GM12878 (cell line): ENCODE measurements around the gene UFSP2. TPM values are rescaled to one million over a fixed set of nuclear protein-coding genes. Genes with fewer than 3 reads are reported as not detected.
A peak's percentile ranks its signal among the peaks of the same experiment; 100 is the strongest.

Experiments used
- BCL11A ChIP-seq: IDR thresholded peaks from 2 replicates; pipeline ENCODE4 v1.6.1; 2011; ENCODE audit warnings: low read depth, low read length
- CHD1 ChIP-seq: IDR thresholded peaks from 2 replicates; pipeline ENCODE4 v1.6.1; 2012; ENCODE audit warnings: low read depth, low read length, improper control_type of control experiment
- CHD2 ChIP-seq: IDR thresholded peaks from 2 replicates; pipeline ENCODE4 v1.6.1; 2011; ENCODE audit warnings: low read depth, low read length, improper control_type of control experiment, borderline replicate concordance
- EGR1 ChIP-seq, 2 experiments: IDR thresholded peaks; 1 replicate in 1 of 2; 2 replicates in 1 of 2; pipeline ENCODE4 v1.6.1; 2011 to 2012; ENCODE audit warnings: low read depth in 2 of 2, low read length in 2 of 2, borderline replicate concordance in 1 of 2, mild to moderate bottlenecking in 1 of 2, moderate library complexity in 1 of 2
- EZH2 ChIP-seq: IDR thresholded peaks from 2 replicates; pipeline ENCODE4 v1.6.1; 2012; ENCODE audit warnings: low read depth, mild to moderate bottlenecking, control low read depth, inconsistent platforms, low read length, borderline replicate concordance; ENCODE audit not compliant: control insufficient read depth
- GATAD2B ChIP-seq: fragments of 450-650 bp; conservative IDR thresholded peaks from 2 replicates; pipeline ENCODE4 v1.6.1; 2017; ENCODE audit warnings: low read depth, mild to moderate bottlenecking, moderate library complexity
- IKZF1 ChIP-seq: fragments of 450-650 bp; conservative IDR thresholded peaks from 2 replicates; pipeline ENCODE4 v1.6.1; 2017; ENCODE audit warnings: antibody characterized with exemption, mild to moderate bottlenecking
- NFYA ChIP-seq: IDR thresholded peaks from 2 replicates; pipeline ENCODE4 v1.6.1; 2011; ENCODE audit warnings: low read depth, mild to moderate bottlenecking, low read length, improper control_type of control experiment, borderline replicate concordance
- NRF1 ChIP-seq: conservative IDR thresholded peaks from 2 replicates; pipeline ENCODE4 v1.6.1; 2011; ENCODE audit warnings: mild to moderate bottlenecking, low read depth, low read length, improper control_type of control experiment
- POU2F2 ChIP-seq: IDR thresholded peaks from 3 replicates; pipeline ENCODE4 v1.6.1; 2011; ENCODE audit warnings: low read depth, mild to moderate bottlenecking, low read length, borderline replicate concordance
- STAT3 ChIP-seq: IDR thresholded peaks from 2 replicates; pipeline ENCODE4 v1.6.1; 2011; ENCODE audit warnings: low read depth, low read length, improper control_type of control experiment
- TCF12 ChIP-seq: IDR thresholded peaks from 2 replicates; pipeline ENCODE4 v1.6.1; 2011; ENCODE audit warnings: low read depth, mild to moderate bottlenecking, low read length
- polyA plus RNA-seq, 11 experiments: library from polyadenylated mRNA; depleted of rRNA in 4 of 11; unstranded in 6 of 11; stranded (reverse) in 5 of 11; fragments of >200 nt; fragmentation: Nextera tagmentation in 4 of 11; fragmentation: Illumina TruSeq in 1 of 11; extraction: Ambion mirVana in 4 of 11; extraction: Trizol in 1 of 11; gene quantifications; 1 replicate in 1 of 11; 2 replicates in 10 of 11; pipeline versions ENCODE4 v1.2.1 to v1.2.3, GENCODE V29; 2011 to 2016; ENCODE audit warnings: inconsistent platforms in 2 of 11, missing spikeins in 2 of 11, low read depth in 1 of 11
- total RNA-seq, 4 experiments: library from RNA; depleted of rRNA in 3 of 4; stranded (reverse); fragments of >200 nt in 3 of 4; fragmentation: Illumina TruSeq in 1 of 4; extraction: Trizol in 1 of 4; gene quantifications; 2 replicates each; pipeline versions ENCODE4 v1.2.1 to v1.2.3, GENCODE V29; 2013 to 2021
- TF ChIP-seq, protein P1 (sequence below): fragments of 450-650 bp; formaldehyde crosslinking; IDR thresholded peaks from 2 replicates; pipeline ENCODE4 v1.4.0; 2020; ENCODE audit warnings: mild to moderate bottlenecking, moderate library complexity
- TF ChIP-seq, protein P2 (sequence below): IDR thresholded peaks from 2 replicates; pipeline ENCODE4 v1.6.1; 2012; ENCODE audit warnings: low read depth, low read length, improper control_type of control experiment
- TF ChIP-seq, protein P3 (sequence below): fragments of 450-650 bp; IDR thresholded peaks from 2 replicates; pipeline ENCODE4 v1.6.1; 2017; ENCODE audit warnings: mild to moderate bottlenecking, moderate library complexity
- TF ChIP-seq, protein P4 (sequence below): fragments of 450-650 bp; conservative IDR thresholded peaks from 2 replicates; pipeline ENCODE4 v1.6.1; 2017; ENCODE audit warnings: mild to moderate bottlenecking, moderate library complexity
- TF ChIP-seq, protein P5 (sequence below): fragments of 150-350 bp; IDR thresholded peaks from 2 replicates; pipeline ENCODE4 v1.6.1; 2014; ENCODE audit warnings: mild to moderate bottlenecking, low read depth, low read length

UFSP2 gene
- total and polyA plus RNA-seq, 10 of the 15 experiments (the other 5 are each of a cell fraction or from before 2014, with no cell fraction given): 25.4 to 53.1 (median 37.7) TPM

DNA sequence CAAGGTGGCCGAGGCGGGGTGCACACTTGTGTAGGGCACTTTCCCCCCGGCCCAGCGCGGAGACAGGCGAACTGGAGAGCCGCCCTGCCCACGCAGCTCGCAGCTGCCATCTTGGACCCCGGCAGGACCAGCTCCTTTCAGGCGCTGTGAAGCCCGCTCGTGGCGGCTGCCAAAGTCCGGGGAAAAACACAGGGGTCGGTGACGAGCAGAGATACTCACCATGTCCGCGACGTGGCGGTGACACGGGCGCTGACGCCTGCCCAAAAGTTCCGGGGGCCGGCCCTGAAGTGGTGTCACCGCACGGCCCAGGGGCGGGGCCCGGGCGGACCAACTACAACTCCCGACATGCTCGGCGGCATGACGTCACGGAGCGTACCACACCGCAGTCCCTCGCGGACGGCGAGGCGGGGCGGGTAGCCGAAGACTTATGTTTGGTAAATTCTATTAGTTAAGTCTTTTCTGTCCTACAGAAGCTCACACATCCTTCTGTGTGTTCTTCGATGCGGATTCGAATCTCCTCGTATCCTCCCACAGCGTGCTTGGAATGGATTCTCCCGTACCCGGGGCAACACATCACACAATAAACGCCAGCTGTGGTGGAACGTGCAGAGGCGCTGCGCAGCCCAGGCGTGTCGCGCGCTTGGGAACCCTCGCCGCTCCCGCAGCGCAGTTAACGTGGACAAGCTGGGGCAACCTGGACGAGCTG is at the start of gene UFSP2 (continued):
- TF ChIP-seq, protein P1, sequence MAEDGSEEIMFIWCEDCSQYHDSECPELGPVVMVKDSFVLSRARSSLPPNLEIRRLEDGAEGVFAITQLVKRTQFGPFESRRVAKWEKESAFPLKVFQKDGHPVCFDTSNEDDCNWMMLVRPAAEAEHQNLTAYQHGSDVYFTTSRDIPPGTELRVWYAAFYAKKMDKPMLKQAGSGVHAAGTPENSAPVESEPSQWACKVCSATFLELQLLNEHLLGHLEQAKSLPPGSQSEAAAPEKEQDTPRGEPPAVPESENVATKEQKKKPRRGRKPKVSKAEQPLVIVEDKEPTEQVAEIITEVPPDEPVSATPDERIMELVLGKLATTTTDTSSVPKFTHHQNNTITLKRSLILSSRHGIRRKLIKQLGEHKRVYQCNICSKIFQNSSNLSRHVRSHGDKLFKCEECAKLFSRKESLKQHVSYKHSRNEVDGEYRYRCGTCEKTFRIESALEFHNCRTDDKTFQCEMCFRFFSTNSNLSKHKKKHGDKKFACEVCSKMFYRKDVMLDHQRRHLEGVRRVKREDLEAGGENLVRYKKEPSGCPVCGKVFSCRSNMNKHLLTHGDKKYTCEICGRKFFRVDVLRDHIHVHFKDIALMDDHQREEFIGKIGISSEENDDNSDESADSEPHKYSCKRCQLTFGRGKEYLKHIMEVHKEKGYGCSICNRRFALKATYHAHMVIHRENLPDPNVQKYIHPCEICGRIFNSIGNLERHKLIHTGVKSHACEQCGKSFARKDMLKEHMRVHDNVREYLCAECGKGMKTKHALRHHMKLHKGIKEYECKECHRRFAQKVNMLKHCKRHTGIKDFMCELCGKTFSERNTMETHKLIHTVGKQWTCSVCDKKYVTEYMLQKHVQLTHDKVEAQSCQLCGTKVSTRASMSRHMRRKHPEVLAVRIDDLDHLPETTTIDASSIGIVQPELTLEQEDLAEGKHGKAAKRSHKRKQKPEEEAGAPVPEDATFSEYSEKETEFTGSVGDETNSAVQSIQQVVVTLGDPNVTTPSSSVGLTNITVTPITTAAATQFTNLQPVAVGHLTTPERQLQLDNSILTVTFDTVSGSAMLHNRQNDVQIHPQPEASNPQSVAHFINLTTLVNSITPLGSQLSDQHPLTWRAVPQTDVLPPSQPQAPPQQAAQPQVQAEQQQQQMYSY: no peak
- TF ChIP-seq, protein P2, sequence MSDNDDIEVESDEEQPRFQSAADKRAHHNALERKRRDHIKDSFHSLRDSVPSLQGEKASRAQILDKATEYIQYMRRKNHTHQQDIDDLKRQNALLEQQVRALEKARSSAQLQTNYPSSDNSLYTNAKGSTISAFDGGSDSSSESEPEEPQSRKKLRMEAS: peak; percentile 94
- TF ChIP-seq, protein P3, sequence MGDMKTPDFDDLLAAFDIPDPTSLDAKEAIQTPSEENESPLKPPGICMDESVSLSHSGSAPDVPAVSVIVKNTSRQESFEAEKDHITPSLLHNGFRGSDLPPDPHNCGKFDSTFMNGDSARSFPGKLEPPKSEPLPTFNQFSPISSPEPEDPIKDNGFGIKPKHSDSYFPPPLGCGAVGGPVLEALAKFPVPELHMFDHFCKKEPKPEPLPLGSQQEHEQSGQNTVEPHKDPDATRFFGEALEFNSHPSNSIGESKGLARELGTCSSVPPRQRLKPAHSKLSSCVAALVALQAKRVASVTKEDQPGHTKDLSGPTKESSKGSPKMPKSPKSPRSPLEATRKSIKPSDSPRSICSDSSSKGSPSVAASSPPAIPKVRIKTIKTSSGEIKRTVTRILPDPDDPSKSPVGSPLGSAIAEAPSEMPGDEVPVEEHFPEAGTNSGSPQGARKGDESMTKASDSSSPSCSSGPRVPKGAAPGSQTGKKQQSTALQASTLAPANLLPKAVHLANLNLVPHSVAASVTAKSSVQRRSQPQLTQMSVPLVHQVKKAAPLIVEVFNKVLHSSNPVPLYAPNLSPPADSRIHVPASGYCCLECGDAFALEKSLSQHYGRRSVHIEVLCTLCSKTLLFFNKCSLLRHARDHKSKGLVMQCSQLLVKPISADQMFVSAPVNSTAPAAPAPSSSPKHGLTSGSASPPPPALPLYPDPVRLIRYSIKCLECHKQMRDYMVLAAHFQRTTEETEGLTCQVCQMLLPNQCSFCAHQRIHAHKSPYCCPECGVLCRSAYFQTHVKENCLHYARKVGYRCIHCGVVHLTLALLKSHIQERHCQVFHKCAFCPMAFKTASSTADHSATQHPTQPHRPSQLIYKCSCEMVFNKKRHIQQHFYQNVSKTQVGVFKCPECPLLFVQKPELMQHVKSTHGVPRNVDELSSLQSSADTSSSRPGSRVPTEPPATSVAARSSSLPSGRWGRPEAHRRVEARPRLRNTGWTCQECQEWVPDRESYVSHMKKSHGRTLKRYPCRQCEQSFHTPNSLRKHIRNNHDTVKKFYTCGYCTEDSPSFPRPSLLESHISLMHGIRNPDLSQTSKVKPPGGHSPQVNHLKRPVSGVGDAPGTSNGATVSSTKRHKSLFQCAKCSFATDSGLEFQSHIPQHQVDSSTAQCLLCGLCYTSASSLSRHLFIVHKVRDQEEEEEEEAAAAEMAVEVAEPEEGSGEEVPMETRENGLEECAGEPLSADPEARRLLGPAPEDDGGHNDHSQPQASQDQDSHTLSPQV: no peak
- TF ChIP-seq, protein P4, sequence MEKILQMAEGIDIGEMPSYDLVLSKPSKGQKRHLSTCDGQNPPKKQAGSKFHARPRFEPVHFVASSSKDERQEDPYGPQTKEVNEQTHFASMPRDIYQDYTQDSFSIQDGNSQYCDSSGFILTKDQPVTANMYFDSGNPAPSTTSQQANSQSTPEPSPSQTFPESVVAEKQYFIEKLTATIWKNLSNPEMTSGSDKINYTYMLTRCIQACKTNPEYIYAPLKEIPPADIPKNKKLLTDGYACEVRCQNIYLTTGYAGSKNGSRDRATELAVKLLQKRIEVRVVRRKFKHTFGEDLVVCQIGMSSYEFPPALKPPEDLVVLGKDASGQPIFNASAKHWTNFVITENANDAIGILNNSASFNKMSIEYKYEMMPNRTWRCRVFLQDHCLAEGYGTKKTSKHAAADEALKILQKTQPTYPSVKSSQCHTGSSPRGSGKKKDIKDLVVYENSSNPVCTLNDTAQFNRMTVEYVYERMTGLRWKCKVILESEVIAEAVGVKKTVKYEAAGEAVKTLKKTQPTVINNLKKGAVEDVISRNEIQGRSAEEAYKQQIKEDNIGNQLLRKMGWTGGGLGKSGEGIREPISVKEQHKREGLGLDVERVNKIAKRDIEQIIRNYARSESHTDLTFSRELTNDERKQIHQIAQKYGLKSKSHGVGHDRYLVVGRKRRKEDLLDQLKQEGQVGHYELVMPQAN: peak; percentile 97
- peak; percentile 98 for TF ChIP-seq IKZF1
- peak; percentile 99 for TF ChIP-seq CHD1
- peak; percentile 44; the same call in 1 of the 3 replicates for TF ChIP-seq POU2F2
- TF ChIP-seq TCF12: peak; percentile 83
- TF ChIP-seq NRF1: peak; percentile 40
- TF ChIP-seq NFYA: no peak
- no peak for TF ChIP-seq STAT3
- TF ChIP-seq BCL11A: no peak
- TF ChIP-seq EZH2: no peak
- peak in 1 of 2 experiments; percentile 85; a peak in 2 of 3 replicates for TF ChIP-seq EGR1 (IDR thresholded peaks at IDR 0.05; ENCODE audit: borderline replicate concordance in 1 of 2, low read depth in 2 of 2, low read length in 2 of 2)
- TF ChIP-seq GATAD2B: peak; percentile 66
- peak; percentile 36 for TF ChIP-seq CHD2
- TF ChIP-seq, protein P5, sequence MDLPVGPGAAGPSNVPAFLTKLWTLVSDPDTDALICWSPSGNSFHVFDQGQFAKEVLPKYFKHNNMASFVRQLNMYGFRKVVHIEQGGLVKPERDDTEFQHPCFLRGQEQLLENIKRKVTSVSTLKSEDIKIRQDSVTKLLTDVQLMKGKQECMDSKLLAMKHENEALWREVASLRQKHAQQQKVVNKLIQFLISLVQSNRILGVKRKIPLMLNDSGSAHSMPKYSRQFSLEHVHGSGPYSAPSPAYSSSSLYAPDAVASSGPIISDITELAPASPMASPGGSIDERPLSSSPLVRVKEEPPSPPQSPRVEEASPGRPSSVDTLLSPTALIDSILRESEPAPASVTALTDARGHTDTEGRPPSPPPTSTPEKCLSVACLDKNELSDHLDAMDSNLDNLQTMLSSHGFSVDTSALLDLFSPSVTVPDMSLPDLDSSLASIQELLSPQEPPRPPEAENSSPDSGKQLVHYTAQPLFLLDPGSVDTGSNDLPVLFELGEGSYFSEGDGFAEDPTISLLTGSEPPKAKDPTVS: 0 out of 2 replicates have a peak, but pooled peaks have one; percentile 30
